Smooth muscle cell (in vitro differentiated cells): ENCODE measurements around the gene RDH13. TPM values are rescaled to one million over a fixed set of nuclear protein-coding genes. Genes with fewer than 3 reads are reported as not detected.

Experiments used
- DNase-seq: peaks from one replicate; lab custom pipeline; 2025; ENCODE audit not compliant: unreplicated experiment; lab: John Stamatoyannopoulos, UW
- H2AFZ ChIP-seq: fragments of 200-600 bp; sonication (generic); 2 replicates; pipeline ENCODE4 v1.6.0; 2016; ENCODE audit warnings: antibody characterized with exemption, low read depth, mild to moderate bottlenecking
- H3F3A ChIP-seq: fragments of 200-600 bp; sonication (generic); 2 replicates; pipeline ENCODE4 v1.6.0; 2017; ENCODE audit warnings: antibody characterized with exemption, low read depth
- H3K27ac ChIP-seq: fragments of 200-600 bp; sonication (generic); 2 replicates; pipeline ENCODE4 v1.5.1; 2016; ENCODE audit warnings: low read depth, mild to moderate bottlenecking
- H3K27me3 ChIP-seq: fragments of 200-600 bp; sonication (generic); 2 replicates; pipeline ENCODE4 v1.6.1; 2016; ENCODE audit warnings: low read depth, mild to moderate bottlenecking
- H3K36me3 ChIP-seq: fragments of 200-600 bp; sonication (generic); 2 replicates; pipeline ENCODE4 v1.5.1; 2016; ENCODE audit warnings: low read depth
- H3K4me1 ChIP-seq: fragments of 200-600 bp; sonication (generic); 2 replicates; pipeline ENCODE4 v1.5.1; 2016; ENCODE audit warnings: low read depth
- H3K4me2 ChIP-seq: fragments of 200-600 bp; sonication (generic); 2 replicates; pipeline ENCODE4 v1.6.0; 2016; ENCODE audit warnings: mild to moderate bottlenecking
- H3K4me3 ChIP-seq: fragments of 200-600 bp; sonication (generic); 2 replicates; pipeline ENCODE4 v1.5.1; 2016; ENCODE audit warnings: mild to moderate bottlenecking
- H3K79me2 ChIP-seq: fragments of 200-600 bp; sonication (generic); 2 replicates; pipeline ENCODE4 v1.6.0; 2016; ENCODE audit warnings: low read depth, mild to moderate bottlenecking
- H3K9ac ChIP-seq: fragments of 200-600 bp; sonication (generic); 2 replicates; pipeline ENCODE4 v1.6.0; 2016; ENCODE audit warnings: low read depth
- H3K9me3 ChIP-seq: fragments of 200-600 bp; sonication (generic); replicated peaks from 2 replicates; pipeline ENCODE4 v1.5.1; 2016; ENCODE audit warnings: low read depth
- H4K20me1 ChIP-seq: fragments of 200-600 bp; sonication (generic); 2 replicates; pipeline ENCODE4 v1.6.0; 2016; ENCODE audit warnings: low read depth
- CTCF ChIP-seq: fragments of 200-600 bp; sonication (generic); IDR thresholded peaks from 2 replicates; pipeline ENCODE4 v1.5.1; 2017; ENCODE audit warnings: borderline replicate concordance, mild to moderate bottlenecking, antibody characterized with exemption; ENCODE audit not compliant: insufficient read depth, poor library complexity, severe bottlenecking
- WGBS: methylation state at CpG from one replicate; pipeline ENCODE4 v1.1.7; 2016; ENCODE audit warnings: low lambda C conversion rate; 5-methylcytosine and 5-hydroxymethylcytosine counted together
- polyA plus RNA-seq: library from polyadenylated mRNA; unstranded; fragments of >200 nt; fragmentation: Nextera tagmentation; extraction: Ambion mirVana; gene quantifications from 2 replicates; pipeline ENCODE4 v1.2.1, GENCODE V29; 2016
- total RNA-seq: library from RNA; depleted of rRNA; stranded (reverse); fragments of >200 nt; gene quantifications from 2 replicates; pipeline ENCODE4 v1.2.3, GENCODE V29; 2014

The RDH13 gene
- total and polyA plus RNA-seq, 2 experiments from 2014 or later = 9.1 to 13.5 TPM

- TF ChIP-seq CTCF = no peak
- H3K9me3 ChIP-seq = no peaks in the 10 kb centered on the region
Observed at GRCh38 chr19:55095260-55096060, 32.5 kb upstream of the RDH13 start.

GRCh38 chr19:55094456-55095259 lies 31.7 kb upstream of the RDH13 start:
- no peak for TF ChIP-seq CTCF
- Histone ChIP-seq H3K36me3 (no peaks in the 10 kb centered on the region), H3K4me1 (no peaks in the 10 kb centered on the region), H3K9me3 (no peaks in the 10 kb centered on the region), H3K27ac (no peak overlapping the region), H4K20me1 (peaks cover 29% of the 10 kb centered on the region), H3K79me2 (no peaks in the 10 kb centered on the region), H3K9ac (no peak overlapping the region), H3F3A (no peaks in the 10 kb centered on the region), H3K4me3 (no peak overlapping the region), H2AFZ (no peak overlapping the region), H3K27me3 (no peaks in the 10 kb centered on the region), H3K4me2 (no peak overlapping the region)
- 81% methylated on average over 31 of the region's 32 CpGs for WGBS
- no peak for DNase-seq

More at GRCh38 chr19:55095260-55096060, 32.5 kb upstream of the RDH13 start:
- H3K79me2 ChIP-seq = no peaks in the 10 kb centered on the region
- peaks cover 33% of the 10 kb centered on the region for H4K20me1 ChIP-seq
- no peak for DNase-seq
- 88% methylated on average over 18 of the region's 23 CpGs for WGBS
- no peaks in the 10 kb centered on the region for H3K4me1 ChIP-seq
- H3K4me3 ChIP-seq = no peak overlapping the region
- no peaks in the 10 kb centered on the region for H3F3A ChIP-seq
- H3K27me3 ChIP-seq = no peaks in the 10 kb centered on the region
- H3K27ac ChIP-seq = no peak overlapping the region
- H3K4me2 ChIP-seq = no peak overlapping the region
- no peaks in the 10 kb centered on the region for H3K36me3 ChIP-seq
- no peak overlapping the region for H2AFZ ChIP-seq
- no peak overlapping the region for H3K9ac ChIP-seq

GRCh38 chr19:55092423-55093318 lies 29.7 kb upstream of the RDH13 start:
- Histone ChIP-seq H3K9ac (no peak overlapping the region), H2AFZ (no peak overlapping the region), H3K4me2 (no peak overlapping the region), H3K9me3 (no peaks in the 10 kb centered on the region), H4K20me1 (peaks cover 31% of the 10 kb centered on the region), H3K4me1 (peaks cover 8% of the 10 kb centered on the region), H3F3A (peaks cover 6% of the 10 kb centered on the region), H3K36me3 (no peaks in the 10 kb centered on the region), H3K27me3 (no peaks in the 10 kb centered on the region), H3K79me2 (no peaks in the 10 kb centered on the region), H3K27ac (no peak overlapping the region), H3K4me3 (no peak overlapping the region)
- no peak for DNase-seq
- WGBS = 83% methylated on average over 38 of the region's 49 CpGs
- TF ChIP-seq CTCF = no peak
